Measurements from ENCODE around the gene CMTM4. TPM values are rescaled to one million over a fixed set of nuclear protein-coding genes. Genes with fewer than 3 reads are reported as not detected.
"Not testable (repeated sequence)": the region's sequence is repeated elsewhere in the genome, so short reads cannot be mapped to it uniquely, and the experiment has no call there.

The CMTM4 gene
- total RNA-seq, 4 donors from 2014 or later = 13.7 to 24.0 (median 15.8) TPM

- TF ChIP-seq POLR2A (IDR thresholded peaks at IDR 0.05) (no peak), CTCF (IDR thresholded peaks at IDR 0.05) (no peak)
- Histone ChIP-seq H3K36me3 (peaks cover 0 to 22% (median 0%) of the 10 kb centered on the region in 3 donors), H3K9me3 (no peaks in the 10 kb centered on the region), H3K4me1 (peaks cover 0 to 22% (median 0%) of the 10 kb centered on the region in 3 donors), H3K27ac (peak overlapping the region in 2 of 4 donors; percentile 7 to 30), H3K4me3 (no peak overlapping the region), H3K27me3 (no peaks in the 10 kb centered on the region)
- WGBS, 2 donors = 34 to 46% methylated on average over 6 of the region's 6 CpGs
- DNase-seq = no peak
- intact Hi-C loops (cut with DNase I) = no loop called here
Measured at GRCh38 chr16:66639091-66639885, 57.3 kb downstream of the CMTM4 start.

GRCh38 chr16:66637806-66638205 is 58.7 kb downstream of the CMTM4 start:
- intact Hi-C loops (cut with DNase I) = no loop called here
- DNase-seq = no peak
- Histone ChIP-seq H3K4me3 (no peak overlapping the region), H3K9me3 (no peaks in the 10 kb centered on the region), H3K4me1 (peaks cover 0 to 22% (median 0%) of the 10 kb centered on the region in 3 donors), H3K27me3 (no peaks in the 10 kb centered on the region), H3K27ac (no peak overlapping the region), H3K36me3 (peaks cover 0 to 33% (median 0%) of the 10 kb centered on the region in 3 donors)
- WGBS, 2 donors = 95 to 100% methylated on average over 3 of the region's 3 CpGs
- TF ChIP-seq POLR2A (IDR thresholded peaks at IDR 0.05) (no peak), CTCF (IDR thresholded peaks at IDR 0.05) (no peak)

GRCh38 chr16:66636199-66636598 is 60.3 kb downstream of the CMTM4 start:
- H3K27me3 ChIP-seq = no peaks in the 10 kb centered on the region
- 76% methylated on average over 4 to 5 of the region's 5 CpGs for WGBS, 2 donors
- peaks cover 0 to 22% (median 0%) of the 10 kb centered on the region in 3 donors for H3K4me1 ChIP-seq
- H3K4me3 ChIP-seq = no peak overlapping the region
- H3K9me3 ChIP-seq = no peaks in the 10 kb centered on the region
- H3K27ac ChIP-seq = no peak overlapping the region
- DNase-seq = no peak
- peaks cover 0 to 33% (median 0%) of the 10 kb centered on the region in 3 donors for H3K36me3 ChIP-seq
- TF ChIP-seq CTCF (IDR thresholded peaks at IDR 0.05) = no peak
- no peak for TF ChIP-seq POLR2A (IDR thresholded peaks at IDR 0.05)
- intact Hi-C loops (cut with DNase I) = no loop called here

GRCh38 chr16:66635406-66635805 is 61.1 kb downstream of the CMTM4 start:
- H3K4me1 ChIP-seq = peaks cover 0 to 22% (median 0%) of the 10 kb centered on the region in 3 donors
- intact Hi-C loops (cut with DNase I) = no loop called here
- WGBS, 2 donors = 87 to 97% methylated on average over 4 to 5 of the region's 6 CpGs
- no peak overlapping the region for H3K27ac ChIP-seq
- H3K36me3 ChIP-seq = peaks cover 0 to 33% (median 0%) of the 10 kb centered on the region in 3 donors
- TF ChIP-seq POLR2A (IDR thresholded peaks at IDR 0.05) = no peak
- no peak for TF ChIP-seq CTCF (IDR thresholded peaks at IDR 0.05)
- no peak overlapping the region for H3K4me3 ChIP-seq
- DNase-seq = no peak
- no peaks in the 10 kb centered on the region for H3K27me3 ChIP-seq
- H3K9me3 ChIP-seq = no peaks in the 10 kb centered on the region

GRCh38 chr16:66634527-66635196 is 61.9 kb downstream of the CMTM4 start:
- Histone ChIP-seq H3K9me3 (no peaks in the 10 kb centered on the region), H3K27ac (no peak overlapping the region), H3K36me3 (peaks cover 0 to 33% (median 0%) of the 10 kb centered on the region in 3 donors), H3K27me3 (no peaks in the 10 kb centered on the region), H3K4me1 (peaks cover 0 to 18% (median 0%) of the 10 kb centered on the region in 3 donors), H3K4me3 (no peak overlapping the region)
- TF ChIP-seq POLR2A (IDR thresholded peaks at IDR 0.05) = no peak
- TF ChIP-seq CTCF (IDR thresholded peaks at IDR 0.05) = no peak
- 70 to 90% methylated on average over 4 of the region's 4 CpGs for WGBS, 2 donors
- intact Hi-C loops (cut with DNase I) = no loop called here
- no peak for DNase-seq

- intact Hi-C loops (cut with DNase I); DNase-seq; H3K4me3 ChIP-seq; H3K27me3 ChIP-seq; H3K4me1 ChIP-seq; H3K9me3 ChIP-seq; H3K27ac ChIP-seq: not testable (repeated sequence)
- 92 to 97% methylated on average over 2 to 3 of the region's 4 CpGs for WGBS, 2 donors
- peaks cover 0 to 32% (median 0%) of the 10 kb centered on the region in 3 donors for H3K36me3 ChIP-seq
Measured at GRCh38 chr16:66631558-66631957, 65.0 kb downstream of the CMTM4 start.

GRCh38 chr16:66630561-66631260 is 65.8 kb downstream of the CMTM4 start:
- WGBS, 2 donors = no CpG with 5 or more reads among the region's 49 CpGs
- H3K4me3 ChIP-seq; H3K9me3 ChIP-seq; H3K27me3 ChIP-seq; intact Hi-C loops (cut with DNase I); H3K27ac ChIP-seq; DNase-seq: not testable (repeated sequence)
- Histone ChIP-seq H3K36me3 (peaks cover 0 to 24% (median 0%) of the 10 kb centered on the region in 3 donors), H3K4me1 (peaks cover 0 to 12% (median 3%) of the 10 kb centered on the region in 3 donors)

Measured in esophagus squamous epithelium (tissue), 5 donors.